ENCODE measurements around the gene CHST8. TPM values are rescaled to one million over a fixed set of nuclear protein-coding genes. Genes with fewer than 3 reads are reported as not detected.
"Not testable (repeated sequence)": the region's sequence is repeated elsewhere in the genome, so short reads cannot be mapped to it uniquely, and the experiment has no call there.

The CHST8 gene
- total RNA-seq, 1 donor from 2014 or later, result 0.16 TPM

DNA sequence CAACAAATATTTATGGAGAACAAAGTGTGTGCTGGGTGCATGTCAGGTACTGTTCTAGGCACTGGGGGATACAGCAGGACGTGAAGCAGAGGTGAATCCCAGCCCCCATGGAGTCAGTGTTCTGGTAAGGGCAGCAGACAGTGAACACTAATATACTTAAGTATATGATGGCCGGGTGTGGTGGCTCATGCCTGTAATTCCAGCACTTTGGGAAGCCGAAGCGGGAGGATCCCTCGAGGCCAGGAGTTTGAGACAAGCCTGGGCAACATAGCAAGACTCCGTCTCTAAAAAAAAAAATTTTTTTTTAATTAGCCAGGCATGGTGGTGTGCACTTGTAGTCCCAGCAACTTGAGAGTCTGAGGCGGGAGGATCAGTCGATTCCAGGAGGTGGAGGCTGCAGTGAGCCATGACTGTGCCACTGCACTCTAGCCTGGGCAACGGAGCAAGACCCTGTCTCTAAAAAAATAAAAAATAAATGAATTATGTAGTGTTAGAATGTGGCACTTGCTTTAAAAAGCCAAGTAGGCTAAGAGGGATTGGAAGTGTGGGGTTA is 22.6 kb downstream of the CHST8 start:
- ATAC-seq, result no peak

DNA sequence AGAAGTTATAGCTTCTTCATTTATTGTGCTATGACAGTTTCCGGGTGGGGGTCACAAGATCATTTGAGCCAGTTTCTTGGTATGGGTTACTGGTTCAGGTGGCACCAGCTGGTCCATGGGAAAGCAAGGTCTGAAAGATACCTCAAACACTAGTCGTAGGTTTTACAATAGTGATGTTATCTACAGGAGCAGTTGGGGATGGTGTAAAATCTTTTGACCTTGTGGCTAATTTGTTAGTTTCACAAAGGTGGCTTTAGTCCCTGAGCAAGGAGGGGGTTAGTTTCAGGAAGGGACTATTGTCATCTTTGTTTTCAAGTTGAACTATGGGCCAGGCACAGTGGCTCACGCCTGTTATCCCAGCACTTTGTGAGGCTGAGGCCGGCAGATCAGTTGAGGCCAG is 24.6 kb downstream of the CHST8 start:
- ATAC-seq, result no peak

DNA sequence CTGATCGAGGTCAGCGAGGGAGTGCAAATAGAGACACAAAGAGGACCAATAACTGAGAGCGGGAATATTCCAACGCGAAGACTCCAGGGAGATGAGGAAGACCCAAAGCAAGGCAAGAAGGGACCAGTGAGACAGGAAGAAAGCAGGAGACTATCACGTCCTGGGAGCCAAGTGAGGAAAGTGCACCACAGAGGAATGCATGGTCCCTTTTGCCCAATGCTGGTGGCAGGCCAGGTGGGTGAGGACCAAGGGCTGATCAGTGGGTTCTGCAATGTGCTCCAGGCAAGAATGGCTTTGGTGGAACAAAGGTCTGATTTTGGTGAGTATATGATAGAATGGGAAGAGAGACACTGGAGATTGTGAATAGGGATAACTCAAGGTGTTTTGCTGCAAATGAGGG is 25.4 kb downstream of the CHST8 start:
- no peak for ATAC-seq

DNA sequence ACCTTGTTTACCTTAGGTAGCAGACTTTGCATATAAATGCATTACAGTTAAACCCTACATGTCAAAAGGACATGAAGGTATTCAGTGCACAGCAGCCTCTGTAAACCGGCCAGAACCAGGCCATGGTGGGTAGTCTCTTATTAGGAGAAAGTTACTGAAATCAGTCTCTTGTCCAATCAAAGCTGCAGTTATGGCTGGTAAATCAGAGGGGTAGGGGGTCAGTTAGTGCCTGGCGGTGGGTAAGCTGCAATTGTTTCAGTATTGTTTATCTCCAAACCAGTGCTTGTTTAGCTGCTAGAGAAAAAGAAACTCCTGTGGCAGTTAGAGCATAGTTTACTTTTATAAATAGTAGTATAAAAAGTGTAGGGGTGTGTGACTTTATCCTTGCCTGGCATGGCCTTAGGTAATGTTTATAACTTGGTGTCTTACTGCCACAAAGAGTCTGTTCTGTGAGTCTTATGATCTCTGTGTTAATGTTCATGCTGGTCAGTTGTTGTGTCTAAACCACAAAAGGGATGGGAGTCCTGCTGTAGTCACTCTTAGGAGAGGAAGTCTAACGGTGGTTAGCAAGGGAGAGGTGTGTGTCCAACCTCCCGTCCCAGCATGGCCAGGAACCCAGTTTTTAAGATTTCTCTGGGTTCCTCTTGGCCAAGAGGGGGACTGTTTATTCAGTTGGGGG is 28.0 kb downstream of the CHST8 start:
- ATAC-seq, result no peak

DNA sequence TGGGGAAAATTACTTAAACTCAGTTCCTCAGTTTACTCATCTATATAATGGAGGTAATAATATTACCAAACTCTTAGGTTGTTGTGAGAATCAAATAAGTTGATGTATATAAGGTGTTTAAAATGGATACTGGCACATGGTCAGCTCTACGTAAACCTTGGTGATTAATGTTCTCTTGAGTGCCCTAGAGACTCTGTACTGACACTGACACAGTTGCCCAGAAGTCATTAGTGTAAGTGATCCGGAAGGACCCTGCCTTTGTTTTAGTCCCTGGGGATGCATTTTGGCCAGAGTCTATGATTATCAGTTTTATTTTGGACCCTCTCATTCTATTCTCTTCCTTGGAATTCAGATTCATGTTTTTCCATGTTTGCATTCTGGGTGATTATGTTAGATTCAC is 31.9 kb downstream of the CHST8 start:
- ATAC-seq, result no peak

DNA sequence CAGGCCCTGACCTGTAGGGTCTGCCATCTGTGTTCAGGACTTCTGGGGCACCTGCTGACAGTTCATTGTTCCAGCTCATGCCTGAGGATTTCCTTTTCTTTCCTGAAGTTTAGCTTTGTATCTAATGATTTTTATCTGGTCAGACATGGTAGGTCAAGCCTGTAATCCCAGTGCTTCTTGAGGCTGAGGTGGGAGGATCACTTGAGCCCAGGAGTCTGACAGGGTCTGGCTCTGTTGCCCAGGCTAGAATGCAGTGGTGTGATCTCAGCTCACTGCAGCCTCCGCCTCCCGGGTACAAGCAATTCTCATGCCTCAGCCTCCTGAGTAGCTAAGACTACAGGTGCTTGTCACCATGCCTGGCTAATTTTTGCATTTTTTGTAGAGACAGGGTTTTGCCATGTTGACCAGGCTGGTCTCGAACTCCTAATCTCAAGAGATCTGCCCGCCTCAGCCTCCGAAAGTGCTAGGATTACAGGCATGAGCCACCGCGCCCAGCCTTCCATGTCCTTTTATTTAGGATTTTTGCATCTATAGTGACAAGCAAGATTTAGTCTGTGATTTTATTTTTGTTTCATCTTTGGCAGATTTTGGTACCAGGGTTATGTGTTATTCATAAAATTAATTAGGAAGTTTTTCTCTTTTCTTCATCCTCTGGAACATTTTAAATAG is 33.2 kb downstream of the CHST8 start:
- no peak for ATAC-seq

DNA sequence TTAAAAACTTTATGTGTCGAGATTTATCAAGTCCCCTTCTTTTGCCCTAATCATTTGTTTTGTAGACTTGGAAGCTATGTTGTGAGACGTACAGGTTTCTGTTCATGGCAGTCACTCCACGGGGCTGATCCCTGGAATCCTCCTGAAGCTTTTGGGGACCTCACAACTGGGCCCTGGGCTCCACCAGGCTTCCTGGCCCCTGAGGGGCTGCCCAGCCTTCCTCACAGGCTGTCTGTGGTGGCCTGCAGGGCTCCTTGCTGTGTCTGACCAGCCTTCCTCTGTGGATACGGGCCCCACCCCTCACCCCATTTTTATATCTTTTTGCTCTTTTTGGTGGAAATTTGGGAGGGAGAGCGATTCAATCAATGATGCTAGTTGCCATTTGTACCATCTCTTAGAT is 38.1 kb downstream of the CHST8 start:
- no peak for ATAC-seq

DNA sequence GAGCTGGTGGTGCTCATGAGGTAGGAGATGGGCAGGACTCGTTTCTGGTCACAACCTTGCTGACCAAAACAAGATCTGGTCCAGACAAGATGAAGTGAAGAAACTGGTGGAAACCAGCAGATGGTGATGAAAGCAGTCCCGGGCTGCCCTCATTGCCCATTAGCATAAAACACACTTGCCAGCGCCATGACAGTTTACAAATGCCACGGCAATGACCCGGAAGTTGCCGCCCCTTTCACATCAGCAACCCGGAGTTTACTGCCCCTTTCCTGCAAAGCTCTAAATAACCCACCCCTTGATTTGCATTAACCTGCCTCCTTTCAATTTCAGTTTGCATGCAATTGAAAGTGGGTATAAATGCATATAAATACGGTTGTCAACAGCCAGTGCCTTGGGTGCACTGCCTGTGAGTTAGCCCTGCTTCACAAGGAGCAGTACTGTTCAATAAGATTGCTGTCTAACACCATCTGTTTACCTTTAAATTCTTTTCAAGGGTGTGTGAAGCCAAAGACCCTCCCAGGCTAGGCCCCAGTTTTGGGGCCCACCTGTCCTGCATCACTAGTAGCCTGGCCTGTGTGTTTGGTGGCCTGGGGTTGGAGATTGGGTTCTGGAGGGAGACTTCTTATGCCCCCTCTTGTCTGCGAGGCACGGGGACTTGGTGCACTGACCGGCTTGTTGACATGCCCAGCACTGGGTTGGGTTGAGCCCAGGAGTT is 38.8 kb downstream of the CHST8 start:
- ATAC-seq, result no peak

DNA sequence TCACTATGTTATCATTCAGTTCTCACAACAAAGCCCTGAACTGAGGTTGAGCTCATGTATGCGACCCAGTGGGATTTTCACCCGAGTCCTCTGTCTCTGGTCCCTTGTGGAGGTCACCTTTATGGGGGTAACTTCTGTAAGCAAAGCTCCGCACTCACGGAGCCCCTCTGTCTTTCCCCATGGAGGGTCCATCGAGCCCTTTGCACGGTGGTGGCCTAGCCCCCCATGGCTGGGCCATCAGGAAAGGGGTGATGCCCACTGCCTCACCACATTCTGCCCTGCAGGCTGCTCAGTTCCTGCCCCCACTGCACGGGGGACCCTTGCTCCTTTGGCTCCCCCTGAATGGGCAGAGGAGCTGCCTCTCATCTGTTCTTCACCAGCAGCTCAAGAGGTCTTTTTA is 39.6 kb downstream of the CHST8 start:
- no peak for ATAC-seq

DNA sequence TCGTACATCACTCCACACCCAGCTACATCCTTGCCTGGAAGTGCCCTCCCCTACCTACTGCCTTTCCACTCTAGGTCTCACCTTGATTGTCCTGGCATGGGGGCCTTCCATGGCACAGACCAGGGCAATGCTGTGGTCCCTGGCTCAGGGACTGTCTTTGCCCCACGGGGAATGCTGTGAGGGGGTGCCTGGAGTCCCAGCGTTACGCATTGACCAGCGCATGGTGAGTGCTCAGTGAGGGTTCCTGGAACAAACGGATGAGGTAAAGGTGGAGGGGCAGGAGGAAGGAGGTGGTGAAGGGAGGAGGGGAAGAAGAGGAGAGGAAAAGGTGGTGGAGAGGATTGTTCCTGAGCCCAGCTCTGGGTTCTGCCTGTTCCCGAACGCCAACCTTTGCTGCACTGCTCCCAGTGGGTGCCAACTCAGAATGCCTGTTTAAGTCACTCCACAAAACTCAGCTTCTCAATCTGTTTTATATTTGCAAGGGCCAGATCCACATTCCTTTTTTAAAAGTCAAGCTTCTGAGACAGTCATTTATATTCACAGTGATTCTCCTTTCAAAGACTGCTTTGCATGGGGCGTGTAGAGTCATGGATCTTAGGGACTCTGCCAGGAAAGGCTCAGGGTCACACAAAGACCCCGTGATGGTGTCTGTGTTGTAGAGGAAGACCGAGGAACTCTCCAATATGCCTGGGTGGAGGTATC is 40.8 kb downstream of the CHST8 start:
- no peak for ATAC-seq

DNA sequence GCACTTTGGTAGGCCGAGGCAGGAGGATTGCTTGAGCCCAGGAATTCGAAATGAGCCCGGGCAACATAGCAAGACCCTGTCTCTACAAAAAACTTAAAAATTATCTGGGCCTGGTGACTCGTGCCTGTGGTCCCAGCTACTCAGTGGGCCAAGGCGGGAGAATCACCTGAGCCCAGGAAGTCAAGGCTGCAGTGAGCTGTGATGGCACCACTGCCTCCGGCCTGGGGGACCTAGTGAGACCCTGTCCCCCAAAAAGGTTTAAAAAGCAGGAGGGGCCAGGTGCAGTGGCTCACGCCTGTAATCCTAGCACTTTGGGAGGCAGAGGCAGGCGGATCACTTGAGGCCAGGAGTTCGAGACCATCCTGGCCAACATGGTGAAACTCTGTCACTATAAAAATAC is 41.6 kb downstream of the CHST8 start:
- ATAC-seq, result not testable (repeated sequence)

DNA sequence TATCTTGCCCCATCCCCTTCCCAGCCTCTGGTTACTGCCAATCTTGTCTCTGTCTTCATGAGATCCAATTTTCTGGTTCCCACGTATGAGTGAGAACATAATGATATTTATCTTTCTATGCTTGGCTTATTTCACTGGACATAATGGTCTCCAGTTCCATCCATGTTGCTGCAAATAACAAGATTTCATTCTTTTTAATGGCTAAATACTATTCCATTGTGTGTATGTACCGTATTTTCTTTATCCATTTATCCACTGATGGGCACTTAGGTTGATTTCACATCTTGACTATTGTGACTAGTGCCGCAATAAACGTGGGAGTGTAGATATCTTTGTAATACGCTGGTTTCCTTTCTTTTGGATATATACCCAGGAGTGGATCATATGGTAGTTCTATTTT is 43.0 kb downstream of the CHST8 start:
- ATAC-seq, result no peak

DNA sequence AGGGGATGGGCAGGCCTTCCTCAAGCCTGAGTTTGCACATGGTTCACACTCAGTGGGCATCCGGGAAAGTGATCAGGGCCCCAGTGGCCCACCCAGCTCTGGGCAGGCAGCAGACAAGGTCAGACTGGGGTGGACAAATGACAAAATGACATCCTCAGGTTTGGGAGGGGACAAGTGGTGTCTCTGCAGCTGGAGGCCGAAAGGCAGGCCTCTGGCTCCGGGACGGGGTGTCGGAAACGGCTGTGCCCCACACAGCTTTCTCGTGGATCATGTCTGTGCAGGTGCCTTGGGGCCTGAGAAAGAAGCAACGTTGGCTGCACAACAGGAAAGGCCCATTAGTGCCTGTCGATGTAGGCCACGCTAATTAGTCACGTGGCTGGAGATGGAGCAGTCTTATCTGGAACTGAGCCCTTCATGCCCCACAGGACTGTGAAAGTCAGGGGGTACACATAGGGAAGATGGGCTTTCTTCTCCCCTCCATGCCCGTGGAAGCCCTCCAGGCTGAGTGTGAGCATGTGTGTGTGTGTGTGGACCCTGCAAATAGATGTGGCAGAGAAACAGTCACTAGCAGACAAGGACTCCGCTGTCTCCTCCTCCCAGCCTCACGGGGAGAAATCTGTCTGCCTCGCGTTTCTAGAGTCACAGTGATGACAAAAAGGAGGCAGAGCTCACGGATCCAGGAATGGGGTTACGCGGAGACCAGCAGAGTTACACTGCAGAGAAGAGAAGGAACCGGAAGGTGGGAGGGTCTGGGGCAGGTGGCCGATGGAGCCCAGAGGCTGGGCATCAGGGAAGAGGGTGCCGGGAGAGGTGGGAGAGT is 44.2 kb downstream of the CHST8 start:
- ATAC-seq, result no peak

DNA sequence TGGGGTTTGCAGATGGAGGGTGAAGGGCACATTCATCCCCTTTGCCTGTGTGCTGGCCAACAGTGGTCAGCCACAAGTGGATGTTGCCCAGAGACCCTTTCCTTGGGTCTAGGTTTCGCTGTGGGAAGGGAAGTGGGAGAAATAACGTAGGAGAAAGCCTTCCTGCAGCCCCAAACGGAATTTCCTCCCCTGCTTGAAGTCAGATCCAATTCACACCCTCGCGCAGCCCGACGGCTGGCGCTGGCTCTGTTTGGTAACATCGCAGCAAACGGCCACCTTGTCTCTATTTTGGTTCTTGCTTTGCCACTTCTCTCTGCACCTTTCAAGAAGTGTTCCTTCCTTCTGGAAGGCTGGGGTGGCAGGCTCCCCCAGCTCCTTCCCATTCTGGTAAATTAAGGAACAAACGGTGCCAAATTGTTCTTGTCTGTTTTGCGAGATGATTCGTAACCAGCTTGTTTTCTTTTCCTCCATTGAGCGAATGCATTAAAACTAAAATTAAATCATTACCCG is 45.4 kb downstream of the CHST8 start:
- no peak for ATAC-seq

DNA sequence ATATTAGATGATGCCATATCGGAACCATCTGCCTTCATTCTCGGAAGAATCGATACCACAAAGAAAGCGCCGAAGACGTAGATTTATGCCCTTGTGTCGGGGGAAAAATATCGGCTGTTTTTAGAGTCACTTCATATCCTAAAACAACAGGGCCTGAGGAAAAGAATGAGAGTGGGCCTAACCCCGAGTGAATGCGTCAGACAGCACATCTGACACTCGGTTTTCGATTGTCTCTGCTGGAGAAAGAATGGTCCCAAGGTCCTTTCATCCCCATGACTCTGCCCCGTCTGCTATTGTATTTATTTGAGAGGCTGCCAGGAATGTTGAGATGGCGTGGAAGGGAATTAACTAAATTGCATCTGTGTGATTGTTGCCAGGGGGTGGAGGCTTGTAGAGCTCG is 46.1 kb downstream of the CHST8 start:
- no peak for ATAC-seq

DNA sequence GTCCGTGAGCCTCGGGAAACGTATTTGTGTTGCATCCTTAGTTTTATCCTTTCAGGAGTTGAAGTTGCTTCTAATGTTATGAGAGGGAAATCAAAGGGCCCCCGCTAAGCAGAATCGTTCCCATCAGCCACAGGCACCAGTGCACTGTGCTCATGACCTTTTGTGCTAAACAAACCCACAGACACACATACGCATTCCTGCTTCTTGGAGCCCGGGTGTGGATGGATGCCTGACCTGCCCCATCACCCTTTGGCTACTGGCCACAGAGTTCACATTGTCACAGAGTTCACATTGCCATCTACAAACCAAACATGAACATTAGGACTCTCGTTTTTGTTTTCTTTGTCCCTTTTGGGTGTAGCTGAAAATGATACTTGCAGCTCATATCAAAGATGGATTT is 47.2 kb downstream of the CHST8 start:
- ATAC-seq, result no peak

DNA sequence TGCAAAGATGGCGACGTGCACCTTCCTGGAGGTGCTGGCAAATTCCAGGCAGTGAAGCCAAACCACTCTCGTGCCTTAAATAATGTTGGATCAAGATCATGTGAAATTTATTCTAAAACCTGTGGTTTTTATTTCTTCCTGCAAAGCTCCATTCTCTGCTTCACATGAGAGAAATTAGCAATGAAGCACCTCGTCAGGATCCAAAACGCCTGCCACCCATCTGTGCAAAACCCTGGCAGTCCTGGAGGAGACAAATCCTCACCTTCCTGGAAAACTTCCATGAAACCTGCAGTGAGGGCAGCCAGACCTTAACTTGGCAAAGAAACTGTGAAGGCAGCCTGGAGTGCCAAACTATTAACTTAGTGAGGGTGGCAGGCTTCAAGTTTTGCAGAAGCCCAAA is 47.6 kb downstream of the CHST8 start:
- no peak for ATAC-seq

DNA sequence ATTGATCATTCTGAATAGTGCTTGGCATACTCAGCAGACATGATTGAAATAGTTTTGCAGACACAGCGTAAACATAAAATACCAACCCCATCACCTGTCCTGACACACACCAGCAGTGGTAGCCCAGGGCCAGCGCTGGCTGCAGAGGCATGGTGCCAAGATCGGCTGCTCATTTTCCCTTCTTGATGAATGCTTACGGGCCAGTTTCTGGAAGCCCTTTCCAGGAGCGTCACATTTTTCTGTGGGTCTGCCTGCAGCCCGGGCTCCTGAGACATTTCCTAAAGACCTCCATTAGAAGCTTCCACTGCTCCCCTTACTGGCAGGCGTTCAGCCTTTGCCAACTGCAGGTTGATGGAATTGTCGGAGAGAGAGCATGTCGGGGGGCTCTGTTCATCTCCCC is 48.6 kb downstream of the CHST8 start:
- no peak for ATAC-seq

DNA sequence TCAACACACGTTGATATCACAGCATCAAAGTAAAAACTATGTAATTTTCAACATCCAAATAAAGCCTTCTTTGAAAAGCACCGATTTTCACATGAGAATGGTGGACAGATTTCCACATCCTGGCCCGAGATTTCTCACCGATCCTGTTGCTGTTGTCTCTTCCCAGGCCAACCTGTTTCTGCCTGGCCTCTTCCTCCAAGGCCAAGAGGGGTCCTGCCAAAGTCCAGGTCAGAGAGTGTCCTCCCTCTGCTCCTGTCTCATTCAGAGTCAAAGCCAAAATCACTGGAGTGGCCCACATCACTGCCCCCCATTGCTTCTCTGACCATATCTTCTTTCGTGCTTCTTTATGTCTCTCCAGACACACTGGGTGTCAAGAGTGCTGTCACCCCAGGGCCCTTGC is 49.5 kb downstream of the CHST8 start:
- ATAC-seq, result no peak

DNA sequence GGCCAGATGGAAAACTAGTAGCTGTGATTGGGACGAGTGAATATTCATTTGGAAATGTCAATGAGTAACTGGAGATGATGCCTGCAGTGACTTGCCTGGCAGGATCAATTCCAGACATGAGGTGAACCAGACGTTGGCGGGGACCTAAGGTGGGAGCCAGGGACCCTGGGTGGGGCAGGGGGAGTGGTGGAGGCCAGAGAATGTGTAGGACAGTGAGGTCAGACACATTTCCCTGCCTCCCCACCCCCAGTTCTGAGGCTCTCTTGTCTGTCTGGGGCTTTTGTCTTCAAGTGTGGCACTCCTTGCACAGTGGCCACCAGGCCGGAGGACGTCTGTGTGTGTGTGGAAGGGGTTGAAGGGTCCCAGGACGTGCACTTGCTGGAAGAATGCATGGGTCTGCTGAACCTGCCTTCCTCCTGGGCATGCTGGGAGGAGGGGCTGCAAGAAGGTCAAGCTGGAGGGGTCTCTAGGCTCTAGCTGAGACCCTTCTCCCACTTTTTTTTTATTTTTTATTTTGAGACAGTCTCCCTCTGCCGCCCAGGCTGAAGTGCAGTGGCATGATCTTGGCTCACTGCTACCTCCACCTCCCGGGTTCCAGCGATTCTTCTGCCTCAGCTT is 51.6 kb downstream of the CHST8 start:
- no peak for ATAC-seq

DNA sequence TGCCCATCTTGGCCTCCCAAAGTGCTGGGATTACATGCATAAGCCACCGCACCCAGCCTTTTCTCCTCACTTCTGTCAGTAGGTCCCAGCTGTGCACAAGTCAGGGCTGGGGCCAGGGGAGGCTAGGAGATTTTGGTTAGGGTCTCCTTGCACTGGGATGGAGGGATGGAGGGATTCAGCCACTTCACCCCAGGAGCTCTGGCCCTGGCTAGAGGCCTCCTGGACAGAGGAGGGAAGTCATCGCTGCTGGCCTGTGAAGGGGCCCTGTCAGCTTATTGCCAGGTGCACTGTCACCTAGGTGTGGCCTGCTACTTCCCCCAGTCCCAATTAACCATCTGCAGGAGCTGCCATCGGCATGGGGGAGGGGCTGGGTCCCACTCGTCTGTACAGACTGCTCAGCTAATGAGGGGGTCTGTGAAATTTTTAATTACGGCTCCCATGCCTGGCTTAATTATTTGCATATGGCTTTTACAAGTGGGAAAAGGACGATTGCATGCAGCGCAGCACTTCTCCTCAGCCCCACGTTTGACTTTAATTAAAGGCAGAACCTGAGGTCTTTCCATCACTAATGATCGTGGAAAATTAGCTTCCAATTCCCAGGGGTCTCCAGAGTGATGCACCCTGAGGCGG is 52.4 kb downstream of the CHST8 start:
- no peak for ATAC-seq

All from esophagus mucosa (tissue), 1 donor.